Eye (tissue), 1 donor: ENCODE data around the gene CCT8.

Experiments used
- DNase-seq: peaks from one replicate; pipeline ENCODE4 v3.0.0-alpha.2; 2015

Gene CCT8, protein sequence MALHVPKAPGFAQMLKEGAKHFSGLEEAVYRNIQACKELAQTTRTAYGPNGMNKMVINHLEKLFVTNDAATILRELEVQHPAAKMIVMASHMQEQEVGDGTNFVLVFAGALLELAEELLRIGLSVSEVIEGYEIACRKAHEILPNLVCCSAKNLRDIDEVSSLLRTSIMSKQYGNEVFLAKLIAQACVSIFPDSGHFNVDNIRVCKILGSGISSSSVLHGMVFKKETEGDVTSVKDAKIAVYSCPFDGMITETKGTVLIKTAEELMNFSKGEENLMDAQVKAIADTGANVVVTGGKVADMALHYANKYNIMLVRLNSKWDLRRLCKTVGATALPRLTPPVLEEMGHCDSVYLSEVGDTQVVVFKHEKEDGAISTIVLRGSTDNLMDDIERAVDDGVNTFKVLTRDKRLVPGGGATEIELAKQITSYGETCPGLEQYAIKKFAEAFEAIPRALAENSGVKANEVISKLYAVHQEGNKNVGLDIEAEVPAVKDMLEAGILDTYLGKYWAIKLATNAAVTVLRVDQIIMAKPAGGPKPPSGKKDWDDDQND

GRCh38 chr21:29073222-29074006 lies at the start of gene CCT8:
TSS of gene CCT8 (minus strand) at chr21:29073648. CDS start at chr21:29073590, 58 bp downstream.
- DNase-seq, result peak; percentile 100

DNA sequence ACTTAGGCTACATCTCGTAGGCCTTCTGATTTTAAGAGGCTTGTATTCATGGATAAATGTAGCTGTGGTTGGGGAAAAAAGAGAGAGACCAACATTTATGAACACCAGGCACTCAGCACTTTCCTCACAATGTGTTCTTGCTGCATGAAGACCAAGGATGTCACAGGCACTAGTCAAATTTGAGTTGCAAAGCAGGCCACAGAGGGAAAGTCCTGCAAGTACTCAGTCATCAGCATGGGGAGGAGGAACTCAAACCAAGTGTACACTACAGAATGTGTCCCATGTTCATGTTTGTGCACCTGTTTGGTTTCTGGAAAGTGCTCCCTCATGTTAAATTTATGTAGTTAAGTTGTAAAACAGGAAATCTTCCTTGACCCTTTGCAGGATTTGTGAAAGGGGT lies 48.3 kb upstream of the CCT8 start:
- no peak for DNase-seq

GRCh38 chr21:29117372-29117955 lies 44.0 kb upstream of the CCT8 start:
- no peak for DNase-seq

DNA sequence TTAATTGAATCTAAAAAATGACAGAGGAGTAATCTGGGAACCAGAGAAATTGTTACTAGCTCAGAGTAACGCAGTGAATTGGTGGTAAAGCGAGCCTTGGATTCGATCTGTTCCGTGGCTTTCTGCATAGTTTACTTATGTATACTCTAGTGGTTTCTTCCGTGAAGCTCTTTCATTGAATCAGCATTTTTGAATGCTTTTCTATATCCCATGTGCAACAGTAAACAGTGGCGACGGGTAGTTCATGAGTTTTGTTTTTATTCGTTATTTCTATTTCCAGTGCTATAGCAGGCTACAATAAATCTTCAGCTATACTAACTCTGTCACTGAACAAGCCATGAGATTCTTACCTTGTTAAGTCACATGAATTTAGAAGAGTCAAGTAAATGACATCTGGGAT lies 42.5 kb upstream of the CCT8 start:
- no peak for DNase-seq

DNA sequence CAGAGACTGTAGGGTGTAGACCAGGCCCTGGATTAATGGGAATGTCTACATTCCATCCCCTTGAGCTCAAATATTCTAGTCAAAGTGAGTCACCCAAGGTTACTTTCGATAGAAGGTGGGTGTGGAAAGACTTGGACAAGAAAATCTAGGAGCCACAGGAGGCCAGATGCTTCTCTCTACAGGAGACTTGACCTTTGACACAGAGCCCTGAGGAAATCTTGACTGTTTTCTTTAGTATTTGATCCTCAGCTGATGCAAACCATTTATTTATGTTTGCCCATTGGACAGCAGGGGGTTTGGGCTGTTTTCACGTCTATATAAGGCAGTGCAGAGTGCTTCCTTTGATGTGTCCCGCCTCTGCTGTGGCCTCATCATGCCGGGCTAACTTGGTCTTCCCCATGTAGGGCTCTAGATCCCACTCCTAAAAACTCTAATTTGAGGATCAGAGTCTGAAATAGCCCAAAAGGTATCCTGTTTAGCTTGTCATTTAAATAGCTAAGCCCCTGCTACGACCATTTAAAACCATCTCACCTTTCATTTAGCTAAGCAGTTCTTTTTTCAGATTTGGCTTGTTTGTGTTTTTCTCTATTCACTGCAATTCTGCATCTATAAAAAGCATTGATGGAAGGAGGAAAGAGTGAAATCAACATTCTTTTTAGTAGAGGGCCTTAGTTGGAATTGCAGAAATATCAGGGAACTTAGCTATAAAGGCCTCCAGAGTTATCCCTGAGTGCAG lies 41.5 kb upstream of the CCT8 start:
- DNase-seq, result no peak

GRCh38 chr21:29105218-29105617 lies 31.8 kb upstream of the CCT8 start:
- DNase-seq, result no peak

DNA sequence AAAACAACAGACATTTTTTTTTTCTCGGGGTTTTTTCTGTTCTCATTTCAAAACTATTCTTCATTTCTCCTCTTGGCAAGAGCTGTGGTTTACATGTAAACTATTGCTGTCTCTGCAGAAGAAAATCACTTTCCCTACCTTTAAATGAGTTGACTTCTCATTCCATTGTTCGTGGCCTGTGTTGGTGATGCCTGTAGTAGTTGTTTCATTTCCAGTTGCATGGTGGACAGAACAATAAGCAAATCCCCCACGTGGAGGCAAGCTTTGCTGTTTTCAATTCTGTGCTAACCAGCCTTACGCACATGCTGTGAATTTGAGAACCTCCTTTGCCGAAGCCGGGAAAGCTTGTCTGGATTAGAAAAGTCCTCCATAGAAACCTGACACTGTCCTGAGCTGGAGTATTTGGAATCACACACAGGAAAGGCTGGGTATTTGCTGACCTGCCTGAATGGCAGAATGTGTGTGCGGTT lies 30.8 kb upstream of the CCT8 start:
- peak; percentile 45 for DNase-seq

DNA sequence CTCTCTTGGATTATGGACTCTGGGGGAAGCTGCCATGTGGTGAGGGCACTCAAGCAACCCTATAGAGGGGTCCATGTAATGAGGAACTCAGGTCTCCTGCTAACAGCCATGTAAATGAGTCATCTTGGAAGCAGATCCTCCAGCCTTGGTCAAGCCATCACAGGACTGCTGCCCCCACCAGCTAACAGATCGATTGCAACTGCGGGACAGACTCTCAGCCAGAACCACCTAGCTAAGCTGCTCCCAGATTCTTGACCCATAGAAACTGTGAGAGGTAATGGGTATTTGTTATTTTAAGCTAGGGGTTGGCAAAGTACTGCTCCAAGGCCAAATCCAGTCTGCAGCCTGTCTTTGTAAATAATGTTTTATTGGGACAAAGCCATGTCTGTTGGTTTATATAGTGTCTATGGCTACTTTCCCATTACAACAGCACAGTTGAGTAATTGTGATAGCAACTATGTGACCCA lies 29.4 kb upstream of the CCT8 start:
- no peak for DNase-seq

- no peak for DNase-seq
Observed at GRCh38 chr21:29098156-29098555, 24.7 kb upstream of the CCT8 start.

GRCh38 chr21:29096218-29097015 lies 23.0 kb upstream of the CCT8 start:
- DNase-seq, result no peak

GRCh38 chr21:29092102-29092959 lies 18.9 kb upstream of the CCT8 start:
- no peak for DNase-seq

- no peak for DNase-seq
Observed at GRCh38 chr21:29091033-29091432, 17.6 kb upstream of the CCT8 start.

- no peak for DNase-seq
Observed at GRCh38 chr21:29085106-29085752, 11.8 kb upstream of the CCT8 start.

- DNase-seq, result no peak
Observed at GRCh38 chr21:29084372-29084771, 10.9 kb upstream of the CCT8 start.

GRCh38 chr21:29083306-29083705 lies 9.9 kb upstream of the CCT8 start:
- no peak for DNase-seq

GRCh38 chr21:29082046-29082815 lies 8.8 kb upstream of the CCT8 start:
- no peak for DNase-seq

DNA sequence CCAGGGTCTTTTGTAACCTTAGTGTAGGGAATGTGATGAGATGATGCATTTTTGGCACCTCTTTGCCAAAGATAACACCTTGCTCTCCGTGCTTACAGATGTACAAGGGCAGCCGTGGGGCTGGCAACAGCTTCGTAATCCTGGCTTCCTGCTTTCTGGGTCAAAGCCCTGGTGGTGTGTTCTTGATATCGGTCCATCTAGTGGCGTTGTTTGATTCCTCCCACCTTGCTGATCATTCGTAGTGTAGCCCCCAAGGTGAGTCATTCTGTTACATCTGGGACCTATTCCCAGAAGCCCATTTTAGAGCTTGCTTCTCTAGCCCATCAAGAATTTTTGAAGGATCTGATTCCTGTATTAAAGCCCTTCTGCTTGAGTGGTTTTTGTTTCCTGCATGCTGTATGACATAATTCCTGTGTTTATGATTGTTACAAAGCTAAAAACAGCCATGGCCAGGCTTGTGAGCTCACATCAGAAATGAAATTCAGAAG lies 7.0 kb upstream of the CCT8 start:
- no peak for DNase-seq

DNA sequence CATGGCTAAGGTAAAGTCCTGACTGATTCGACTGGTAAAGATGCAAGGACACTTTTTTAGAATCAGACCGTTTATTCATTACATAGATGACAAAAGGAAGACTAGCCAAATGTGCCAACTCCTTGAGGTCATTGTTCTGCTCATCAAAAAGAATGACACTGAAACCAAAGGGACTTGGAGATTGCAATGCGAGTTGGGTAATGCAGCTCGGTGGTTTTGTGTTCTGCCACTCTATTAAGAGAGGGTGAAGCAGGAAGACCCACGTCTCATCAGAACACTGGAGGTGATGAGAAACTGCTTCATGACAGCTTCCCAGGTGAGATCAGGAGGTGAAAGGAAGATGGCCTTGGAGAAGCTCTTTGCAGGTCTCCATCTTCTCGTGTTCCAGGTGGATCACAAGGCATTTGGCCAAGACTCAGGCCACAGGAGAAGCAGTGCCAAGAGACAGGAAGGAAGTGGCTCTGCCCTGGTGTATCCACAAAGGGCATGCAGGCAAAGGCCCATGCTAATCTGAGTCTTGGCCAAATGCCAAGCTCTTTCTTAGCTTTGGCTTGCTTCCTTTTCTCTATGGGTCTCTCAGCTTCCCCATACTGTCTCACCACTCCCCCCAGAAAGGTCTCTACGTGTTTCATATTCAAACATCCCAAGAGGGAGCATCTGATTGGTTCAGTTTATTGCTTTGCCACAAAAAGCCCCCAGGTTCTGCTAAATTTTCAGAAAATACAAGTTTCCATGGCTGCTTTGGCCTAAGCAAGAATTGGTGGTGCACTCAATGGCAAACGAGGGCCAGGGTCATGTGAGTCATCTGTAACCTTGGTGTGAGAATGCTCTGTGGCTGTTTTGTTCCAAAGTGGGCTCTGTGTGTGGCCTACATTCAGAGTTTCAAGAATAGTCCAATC lies 5.7 kb upstream of the CCT8 start:
- no peak for DNase-seq
